Measurements from ENCODE around the gene KCTD17.

- TF ChIP-seq POLR2A (IDR thresholded peaks at IDR 0.05), result peak; percentile 67
- no peak for TF ChIP-seq CTCF (IDR thresholded peaks at IDR 0.05)
Observed at GRCh38 chr22:37024339-37025157, 27.0 kb upstream of the KCTD17 start.
